Measurements from ENCODE around the gene TBC1D13. TPM values are rescaled to one million over a fixed set of nuclear protein-coding genes. Genes with fewer than 3 reads are reported as not detected.

TBC1D13 gene
- total and polyA plus RNA-seq, 2 of the 13 experiments (the other 11 are each of a cell fraction or from before 2014, with no cell fraction given), result 17.9 to 19.7 TPM

DNA sequence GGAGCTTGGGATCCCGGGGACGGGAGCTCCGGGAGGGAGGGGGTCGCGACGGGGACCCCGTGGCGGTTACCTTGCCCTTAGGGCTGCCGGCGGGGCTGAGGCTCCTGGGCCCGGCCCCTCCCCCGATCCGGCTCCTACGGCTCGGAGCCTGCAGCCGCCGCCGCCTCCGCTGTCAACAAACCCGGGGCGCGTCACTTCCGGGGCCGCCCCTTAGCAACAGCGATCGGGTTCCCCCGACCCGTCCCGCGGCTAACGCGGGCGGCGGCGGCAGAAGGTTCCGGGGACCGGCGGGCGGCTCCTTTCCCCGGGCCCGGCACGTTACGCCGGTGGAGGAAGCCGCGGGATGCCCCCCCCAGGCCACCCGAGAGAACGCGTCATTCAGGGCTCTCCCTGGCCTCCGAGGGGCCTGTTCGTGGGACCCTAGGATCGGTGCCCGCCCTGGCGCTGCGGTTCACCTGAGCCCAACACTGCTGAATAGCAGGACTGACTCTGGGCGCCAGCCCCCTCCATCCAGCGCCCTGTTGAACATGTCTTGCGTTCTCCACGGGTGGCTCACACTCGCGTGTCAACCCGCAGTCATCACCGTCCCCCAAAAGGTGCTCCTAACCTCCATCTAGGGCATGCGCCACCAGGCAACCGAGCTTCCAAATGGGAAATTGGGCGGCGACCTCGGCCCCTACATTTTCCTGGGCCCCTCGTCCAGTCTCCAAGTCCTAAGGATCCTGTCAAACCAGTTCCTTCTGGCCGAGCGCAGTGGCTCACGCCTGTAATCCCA, 15.1 kb upstream of the TBC1D13 start, which contains the start of gene ZER1 (continued):
- TF ChIP-seq, protein P1, sequence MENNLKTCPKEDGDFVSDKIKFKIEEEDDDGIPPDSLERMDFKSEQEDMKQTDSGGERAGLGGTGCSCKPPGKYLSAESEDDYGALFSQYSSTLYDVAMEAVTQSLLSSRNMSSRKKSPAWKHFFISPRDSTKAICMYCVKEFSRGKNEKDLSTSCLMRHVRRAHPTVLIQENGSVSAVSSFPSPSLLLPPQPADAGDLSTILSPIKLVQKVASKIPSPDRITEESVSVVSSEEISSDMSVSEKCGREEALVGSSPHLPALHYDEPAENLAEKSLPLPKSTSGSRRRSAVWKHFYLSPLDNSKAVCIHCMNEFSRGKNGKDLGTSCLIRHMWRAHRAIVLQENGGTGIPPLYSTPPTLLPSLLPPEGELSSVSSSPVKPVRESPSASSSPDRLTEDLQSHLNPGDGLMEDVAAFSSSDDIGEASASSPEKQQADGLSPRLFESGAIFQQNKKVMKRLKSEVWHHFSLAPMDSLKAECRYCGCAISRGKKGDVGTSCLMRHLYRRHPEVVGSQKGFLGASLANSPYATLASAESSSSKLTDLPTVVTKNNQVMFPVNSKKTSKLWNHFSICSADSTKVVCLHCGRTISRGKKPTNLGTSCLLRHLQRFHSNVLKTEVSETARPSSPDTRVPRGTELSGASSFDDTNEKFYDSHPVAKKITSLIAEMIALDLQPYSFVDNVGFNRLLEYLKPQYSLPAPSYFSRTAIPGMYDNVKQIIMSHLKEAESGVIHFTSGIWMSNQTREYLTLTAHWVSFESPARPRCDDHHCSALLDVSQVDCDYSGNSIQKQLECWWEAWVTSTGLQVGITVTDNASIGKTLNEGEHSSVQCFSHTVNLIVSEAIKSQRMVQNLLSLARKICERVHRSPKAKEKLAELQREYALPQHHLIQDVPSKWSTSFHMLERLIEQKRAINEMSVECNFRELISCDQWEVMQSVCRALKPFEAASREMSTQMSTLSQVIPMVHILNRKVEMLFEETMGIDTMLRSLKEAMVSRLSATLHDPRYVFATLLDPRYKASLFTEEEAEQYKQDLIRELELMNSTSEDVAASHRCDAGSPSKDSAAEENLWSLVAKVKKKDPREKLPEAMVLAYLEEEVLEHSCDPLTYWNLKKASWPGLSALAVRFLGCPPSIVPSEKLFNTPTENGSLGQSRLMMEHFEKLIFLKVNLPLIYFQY (CRISPR knock-in tag; IDR thresholded peaks at IDR 0.05; ENCODE audit: borderline replicate concordance), result peak; percentile 79
- TF ChIP-seq POLR2AphosphoS5 (IDR thresholded peaks at IDR 0.05; ENCODE audit: low read depth, low read length) (peak; percentile 51; the same call in 1 of the 2 replicates), RXRA (CRISPR knock-in tag; IDR thresholded peaks at IDR 0.05) (peak; percentile 73; the same call in 1 of the 2 replicates), ZNF382 (CRISPR knock-in tag; IDR thresholded peaks at IDR 0.05; ENCODE audit: borderline replicate concordance) (no peak), HNRNPLL (IDR thresholded peaks at IDR 0.05; ENCODE audit: low read depth, low read length, poor library complexity, severe bottlenecking) (peak; percentile 95), ATF7-NPFF (CRISPR knock-in tag; IDR thresholded peaks at IDR 0.05; ENCODE audit: low read depth) (peak; percentile 74), ZNF615 (CRISPR knock-in tag; IDR thresholded peaks at IDR 0.05; ENCODE audit: borderline replicate concordance) (no peak), CENPT (CRISPR knock-in tag; IDR thresholded peaks at IDR 0.05; ENCODE audit: low read depth) (peak; percentile 41; the same call in 1 of the 2 replicates), SP1 (IDR thresholded peaks at IDR 0.05) (no peak), SP1 (CRISPR knock-in tag; IDR thresholded peaks at IDR 0.05) (peak; percentile 95), ZFY (CRISPR knock-in tag; IDR thresholded peaks at IDR 0.05) (peak; percentile 79), MAZ (IDR thresholded peaks at IDR 0.05; ENCODE audit: borderline replicate concordance, low read depth, low read length) (peak; percentile 77), MAZ (CRISPR knock-in tag; IDR thresholded peaks at IDR 0.05; ENCODE audit: low read depth) (no peak; the same call in 1 of the 2 replicates), MATR3 (CRISPR knock-in tag; IDR thresholded peaks at IDR 0.05) (no peak), TBX2 (CRISPR knock-in tag; IDR thresholded peaks at IDR 0.05; ENCODE audit: borderline replicate concordance) (peak; percentile 43; the same call in 1 of the 2 replicates), RBAK (CRISPR knock-in tag; IDR thresholded peaks at IDR 0.05) (no peak), ZNF75D (CRISPR knock-in tag; IDR thresholded peaks at IDR 0.05; ENCODE audit: borderline replicate concordance) (no peak), ZNF772 (CRISPR knock-in tag; IDR thresholded peaks at IDR 0.05) (peak; percentile 62), NCOA1 (CRISPR knock-in tag; IDR thresholded peaks at IDR 0.05) (peak; percentile 96), CENPX (CRISPR knock-in tag; IDR thresholded peaks at IDR 0.05) (no peak), HDAC2 (CRISPR knock-in tag; IDR thresholded peaks at IDR 0.05) (peak; percentile 83), TBL1XR1 (IDR thresholded peaks at IDR 0.05; ENCODE audit: borderline replicate concordance, low read length, partially characterized antibody) (peak; percentile 40)
- TF ChIP-seq, protein P2, sequence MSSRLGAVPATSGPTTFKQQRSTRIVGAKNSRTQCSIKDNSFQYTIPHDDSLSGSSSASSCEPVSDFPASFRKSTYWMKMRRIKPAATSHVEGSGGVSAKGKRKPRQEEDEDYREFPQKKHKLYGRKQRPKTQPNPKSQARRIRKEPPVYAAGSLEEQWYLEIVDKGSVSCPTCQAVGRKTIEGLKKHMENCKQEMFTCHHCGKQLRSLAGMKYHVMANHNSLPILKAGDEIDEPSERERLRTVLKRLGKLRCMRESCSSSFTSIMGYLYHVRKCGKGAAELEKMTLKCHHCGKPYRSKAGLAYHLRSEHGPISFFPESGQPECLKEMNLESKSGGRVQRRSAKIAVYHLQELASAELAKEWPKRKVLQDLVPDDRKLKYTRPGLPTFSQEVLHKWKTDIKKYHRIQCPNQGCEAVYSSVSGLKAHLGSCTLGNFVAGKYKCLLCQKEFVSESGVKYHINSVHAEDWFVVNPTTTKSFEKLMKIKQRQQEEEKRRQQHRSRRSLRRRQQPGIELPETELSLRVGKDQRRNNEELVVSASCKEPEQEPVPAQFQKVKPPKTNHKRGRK (CRISPR knock-in tag; IDR thresholded peaks at IDR 0.05), result no peak
- TF ChIP-seq, protein P3, sequence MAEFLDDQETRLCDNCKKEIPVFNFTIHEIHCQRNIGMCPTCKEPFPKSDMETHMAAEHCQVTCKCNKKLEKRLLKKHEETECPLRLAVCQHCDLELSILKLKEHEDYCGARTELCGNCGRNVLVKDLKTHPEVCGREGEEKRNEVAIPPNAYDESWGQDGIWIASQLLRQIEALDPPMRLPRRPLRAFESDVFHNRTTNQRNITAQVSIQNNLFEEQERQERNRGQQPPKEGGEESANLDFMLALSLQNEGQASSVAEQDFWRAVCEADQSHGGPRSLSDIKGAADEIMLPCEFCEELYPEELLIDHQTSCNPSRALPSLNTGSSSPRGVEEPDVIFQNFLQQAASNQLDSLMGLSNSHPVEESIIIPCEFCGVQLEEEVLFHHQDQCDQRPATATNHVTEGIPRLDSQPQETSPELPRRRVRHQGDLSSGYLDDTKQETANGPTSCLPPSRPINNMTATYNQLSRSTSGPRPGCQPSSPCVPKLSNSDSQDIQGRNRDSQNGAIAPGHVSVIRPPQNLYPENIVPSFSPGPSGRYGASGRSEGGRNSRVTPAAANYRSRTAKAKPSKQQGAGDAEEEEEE (CRISPR knock-in tag; IDR thresholded peaks at IDR 0.05; ENCODE audit: borderline replicate concordance), result no peak
